Suprapubic skin (tissue), 4 donors: ENCODE results near the gene SEPHS1.

Experiments
- EP300 ChIP-seq: sonication (generic); formaldehyde crosslinking; IDR thresholded peaks from one replicate; pipeline ENCODE4 v1.6.1; 2017; ENCODE audit warnings: antibody characterized with exemption
- POLR2AphosphoS5 ChIP-seq, 3 donors: sonication (generic); formaldehyde crosslinking; IDR thresholded peaks; one replicate each; pipeline ENCODE4 v1.6.1; 2017; ENCODE audit warnings: antibody characterized with exemption in 3 of 3
- TF ChIP-seq, protein P1 (sequence below), 2 donors: fragments of 200-600 bp in 1 of 2; fragments of 450-650 bp in 1 of 2; sonication (generic) in 1 of 2; IDR thresholded peaks; one replicate each; pipeline ENCODE4 v1.5.1; 2016 to 2019; ENCODE audit warnings: antibody characterized with exemption in 2 of 2, mild to moderate bottlenecking in 1 of 2, moderate library complexity in 1 of 2

- TF ChIP-seq, protein P1, sequence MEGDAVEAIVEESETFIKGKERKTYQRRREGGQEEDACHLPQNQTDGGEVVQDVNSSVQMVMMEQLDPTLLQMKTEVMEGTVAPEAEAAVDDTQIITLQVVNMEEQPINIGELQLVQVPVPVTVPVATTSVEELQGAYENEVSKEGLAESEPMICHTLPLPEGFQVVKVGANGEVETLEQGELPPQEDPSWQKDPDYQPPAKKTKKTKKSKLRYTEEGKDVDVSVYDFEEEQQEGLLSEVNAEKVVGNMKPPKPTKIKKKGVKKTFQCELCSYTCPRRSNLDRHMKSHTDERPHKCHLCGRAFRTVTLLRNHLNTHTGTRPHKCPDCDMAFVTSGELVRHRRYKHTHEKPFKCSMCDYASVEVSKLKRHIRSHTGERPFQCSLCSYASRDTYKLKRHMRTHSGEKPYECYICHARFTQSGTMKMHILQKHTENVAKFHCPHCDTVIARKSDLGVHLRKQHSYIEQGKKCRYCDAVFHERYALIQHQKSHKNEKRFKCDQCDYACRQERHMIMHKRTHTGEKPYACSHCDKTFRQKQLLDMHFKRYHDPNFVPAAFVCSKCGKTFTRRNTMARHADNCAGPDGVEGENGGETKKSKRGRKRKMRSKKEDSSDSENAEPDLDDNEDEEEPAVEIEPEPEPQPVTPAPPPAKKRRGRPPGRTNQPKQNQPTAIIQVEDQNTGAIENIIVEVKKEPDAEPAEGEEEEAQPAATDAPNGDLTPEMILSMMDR (IDR thresholded peaks at IDR 0.05) = no peak
- no peak for TF ChIP-seq POLR2AphosphoS5 (IDR thresholded peaks at IDR 0.05)
- no peak for TF ChIP-seq EP300
These were observed 37.4 kb downstream of the SEPHS1 start for GRCh38 chr10:13310518-13311176.
